GM12892 (cell line): Measurements from ENCODE around the gene MITD1.
"Not testable (repeated sequence)": the region's sequence is repeated elsewhere in the genome, so short reads cannot be mapped to it uniquely, and the experiment has no call there.

Experiments
- DNase-seq: peaks from one replicate; pipeline ENCODE4 v3.0.0; 2011; ENCODE audit not compliant: insufficient read length
- FAIRE-seq: peaks from 2 replicates; lab custom pipeline; 2011; peaks lifted over from hg19 to GRCh38; lab: Jason Lieb, UNC
- POLR2A ChIP-seq: IDR thresholded peaks from 2 replicates; pipeline ENCODE4 v1.6.1; 2011; ENCODE audit warnings: low read depth, low read length, control low read depth
- POLR2AphosphoS5 ChIP-seq: IDR thresholded peaks from 2 replicates; pipeline ENCODE4 v1.6.1; 2011; ENCODE audit warnings: low read depth, low read length, control low read depth
- TAF1 ChIP-seq: IDR thresholded peaks from 2 replicates; pipeline ENCODE4 v1.6.1; 2011; ENCODE audit warnings: low read depth, mild to moderate bottlenecking, control low read depth, low read length, borderline replicate concordance

The MITD1 gene

DNA sequence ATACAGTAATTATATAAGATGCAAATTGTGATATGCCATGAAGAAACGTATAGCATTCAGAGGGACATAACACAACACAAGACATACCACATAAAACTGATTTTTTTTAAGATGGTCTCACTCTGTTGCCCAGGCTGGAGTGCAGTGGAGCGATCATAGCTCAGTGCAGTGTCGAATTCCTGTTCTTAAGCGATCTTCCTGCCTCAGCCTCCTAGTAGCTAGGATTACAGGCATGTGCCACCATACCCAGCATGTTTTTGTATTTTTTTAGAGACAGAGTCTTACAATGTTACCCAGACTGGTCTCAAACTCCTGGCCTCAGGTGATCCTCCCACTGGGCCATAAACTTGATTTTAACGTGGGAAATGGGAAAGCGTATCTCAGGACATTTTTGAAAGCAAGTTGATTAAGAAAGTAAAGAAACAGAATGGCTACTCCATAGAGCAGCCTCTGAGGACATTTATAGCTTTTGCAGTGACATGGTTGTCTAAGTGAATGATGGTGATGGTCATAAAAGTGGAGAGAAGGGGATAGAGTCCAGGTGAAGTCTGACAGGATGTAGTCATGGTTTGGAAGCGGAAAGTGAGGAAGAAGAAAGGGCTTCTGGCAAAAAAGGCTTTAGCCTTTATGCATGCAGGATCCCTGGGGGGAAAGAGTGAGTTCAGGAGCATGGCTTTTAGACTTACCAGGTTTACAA, 28.5 kb downstream of the MITD1 start:
- no peak for DNase-seq

DNA sequence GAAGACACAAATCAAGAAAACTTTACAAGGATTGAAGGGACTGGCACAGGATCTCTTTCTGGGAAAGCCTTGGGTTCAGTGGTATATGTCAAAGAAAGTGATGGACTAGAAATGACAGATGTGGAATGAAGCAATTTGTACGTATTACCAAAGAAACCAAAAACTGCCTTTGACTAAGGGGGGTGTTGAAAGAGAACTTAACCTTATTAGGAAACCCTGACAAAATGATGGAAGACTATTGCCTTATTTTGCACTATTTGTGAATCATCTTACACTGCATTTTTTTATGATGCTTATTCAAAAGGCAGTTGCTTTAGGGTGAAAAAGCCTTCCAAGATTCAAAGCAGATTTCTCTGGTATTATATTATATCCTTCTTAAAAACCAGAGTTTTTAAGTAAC, 30.2 kb downstream of the MITD1 start:
- TF ChIP-seq POLR2A (no peak), POLR2AphosphoS5 (no peak), TAF1 (no peak)
- no peak for FAIRE-seq

More for the DNA sequence above, 28.5 kb downstream of the MITD1 start:
- no peak for TF ChIP-seq POLR2AphosphoS5
- TF ChIP-seq TAF1: no peak
- TF ChIP-seq POLR2A: no peak
- no peak for FAIRE-seq

DNA sequence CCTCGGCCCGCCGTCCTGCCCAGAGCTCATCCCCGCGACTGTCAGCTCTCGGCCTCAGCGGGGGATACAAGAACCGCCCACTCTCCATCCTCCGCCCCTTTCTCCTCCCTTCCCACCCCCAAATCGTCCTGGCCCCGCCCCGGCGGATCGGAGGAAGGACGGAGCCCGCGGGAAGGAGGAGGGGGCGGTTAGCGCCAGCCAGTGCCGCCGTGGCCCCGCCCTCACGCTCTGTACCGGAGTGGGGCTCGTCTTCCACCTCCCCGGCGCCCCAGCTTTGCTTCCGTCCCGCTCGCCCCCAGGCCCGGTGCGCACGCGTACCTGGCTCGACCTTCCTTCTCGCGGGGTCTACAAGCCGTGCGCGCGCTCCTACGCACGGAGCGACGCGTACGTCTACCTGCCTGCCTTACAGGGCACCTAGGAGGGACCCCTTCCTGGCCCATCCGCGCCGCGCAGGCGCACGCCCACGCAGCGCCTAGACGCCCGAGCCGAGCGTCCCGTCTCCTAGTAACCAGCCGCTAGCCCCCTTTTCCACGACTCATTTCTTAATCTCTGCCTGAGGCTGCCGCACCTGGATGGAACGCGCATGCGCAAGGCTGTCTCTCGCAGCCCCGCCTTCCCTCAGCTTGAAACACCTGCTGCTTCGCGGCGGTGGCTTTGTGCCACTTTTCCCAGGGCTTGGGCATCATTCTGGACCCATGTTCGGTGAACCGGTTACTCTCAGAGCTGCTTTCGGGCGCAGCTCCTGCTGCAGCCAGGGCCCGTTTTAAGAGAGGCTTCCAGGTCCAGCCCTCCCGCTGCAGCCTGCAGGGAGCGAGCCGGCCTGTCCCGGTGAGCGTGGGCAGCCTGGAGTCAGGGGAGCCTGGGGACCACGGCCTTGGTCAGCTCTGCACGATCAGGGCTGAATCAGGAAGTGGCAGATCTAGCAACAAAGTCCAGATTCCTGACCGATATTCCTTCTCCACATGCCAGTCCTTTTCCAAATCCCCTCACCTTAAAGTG, 39.4 kb downstream of the MITD1 start, which contains the start of gene C2orf15:
Gene C2orf15 (plus strand): TSS at position 598 of the 999 bp plus-strand sequence. CDS start 8,852 bp downstream, outside the sequence.
- peak; percentile 93 for FAIRE-seq
- TF ChIP-seq TAF1 (0 out of 2 replicates have a peak, but pooled peaks have one; percentile 49), POLR2AphosphoS5 (no peak; the same call in 1 of the 2 replicates), POLR2A (peak; percentile 80; the same call in 1 of the 2 replicates)
- peak; percentile 71 for DNase-seq

More for the DNA sequence above, 30.2 kb downstream of the MITD1 start:
- DNase-seq: no peak

DNA sequence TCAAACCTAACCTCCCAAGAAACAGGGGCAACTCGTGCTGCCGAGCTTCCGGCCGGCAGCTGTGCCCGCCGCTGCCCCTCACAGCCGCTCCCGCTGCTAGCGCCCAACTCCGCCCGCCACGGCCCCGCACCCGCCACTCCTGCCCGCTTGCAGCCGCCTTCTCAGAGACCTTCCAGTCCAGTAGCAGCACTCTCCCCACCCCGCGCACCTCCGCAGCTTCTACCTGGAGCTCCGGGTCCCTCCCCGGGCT, 40.1 kb downstream of the MITD1 start:
- TF ChIP-seq TAF1: no peak; the same call in 1 of the 2 replicates
- TF ChIP-seq POLR2AphosphoS5: 0 out of 2 replicates have a peak, but pooled peaks have one; percentile 71
- DNase-seq: no peak
- no peak for FAIRE-seq

DNA sequence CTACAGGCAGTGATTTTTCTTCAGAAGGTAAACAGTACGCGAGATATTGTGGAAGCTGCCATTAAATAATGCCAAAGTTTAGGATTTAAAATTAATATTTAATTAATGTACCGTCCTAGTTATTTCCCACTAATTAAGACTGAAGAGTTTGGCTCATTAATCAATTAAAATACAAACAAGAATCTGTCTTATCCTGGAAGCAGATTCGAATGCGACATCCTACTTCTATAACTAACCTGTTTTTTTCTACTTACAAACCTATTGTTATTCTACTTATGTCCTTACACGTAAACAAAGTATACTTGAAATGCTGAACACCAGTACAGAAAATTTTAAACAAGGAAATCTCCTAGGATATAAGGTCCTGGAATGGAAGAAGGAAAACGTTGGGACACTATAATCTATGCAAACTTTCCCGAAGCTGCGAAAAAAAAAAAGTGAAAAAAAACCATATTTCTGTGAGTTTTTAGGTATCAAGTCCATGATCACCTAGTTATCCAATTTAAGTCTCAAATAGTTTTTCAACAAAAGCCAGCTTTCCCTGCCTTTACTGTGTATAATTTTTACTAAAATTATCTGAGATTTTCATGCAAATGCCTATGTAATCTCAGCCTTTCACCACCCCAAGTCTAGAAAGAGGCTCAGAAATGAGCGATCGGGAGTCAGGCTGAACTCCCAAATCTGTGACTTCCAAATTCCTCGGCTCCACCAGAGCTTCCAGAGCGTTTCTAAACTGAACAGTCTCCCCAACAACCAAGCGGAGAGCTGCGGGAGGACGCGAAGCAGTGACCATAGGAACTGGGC, 40.6 kb downstream of the MITD1 start:
- DNase-seq: no peak
- TF ChIP-seq POLR2AphosphoS5: no peak
- no peak for TF ChIP-seq POLR2A
- TF ChIP-seq TAF1: no peak
- no peak for FAIRE-seq

DNA sequence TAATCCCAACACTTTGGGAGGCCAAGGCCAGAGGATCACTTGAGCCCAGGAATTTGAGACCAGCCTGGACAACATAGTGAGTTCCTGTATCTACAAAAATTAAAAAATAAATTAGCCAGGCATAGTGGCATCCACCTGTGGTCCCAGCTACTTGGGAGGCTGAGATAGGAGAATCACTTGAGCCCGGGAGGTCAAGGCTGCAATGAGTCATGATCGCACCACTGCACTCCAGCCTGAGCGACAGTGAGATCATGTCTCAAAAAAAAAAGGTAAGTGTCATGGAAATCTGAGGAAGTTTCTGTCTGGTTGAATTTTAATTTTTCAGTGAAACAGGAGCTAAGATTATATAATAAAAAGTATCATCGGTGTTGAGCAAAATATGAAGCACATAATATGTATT, 41.9 kb downstream of the MITD1 start:
- no peak for DNase-seq
- no peak for FAIRE-seq
- no peak for TF ChIP-seq POLR2AphosphoS5
- no peak for TF ChIP-seq POLR2A
- TF ChIP-seq TAF1: no peak

DNA sequence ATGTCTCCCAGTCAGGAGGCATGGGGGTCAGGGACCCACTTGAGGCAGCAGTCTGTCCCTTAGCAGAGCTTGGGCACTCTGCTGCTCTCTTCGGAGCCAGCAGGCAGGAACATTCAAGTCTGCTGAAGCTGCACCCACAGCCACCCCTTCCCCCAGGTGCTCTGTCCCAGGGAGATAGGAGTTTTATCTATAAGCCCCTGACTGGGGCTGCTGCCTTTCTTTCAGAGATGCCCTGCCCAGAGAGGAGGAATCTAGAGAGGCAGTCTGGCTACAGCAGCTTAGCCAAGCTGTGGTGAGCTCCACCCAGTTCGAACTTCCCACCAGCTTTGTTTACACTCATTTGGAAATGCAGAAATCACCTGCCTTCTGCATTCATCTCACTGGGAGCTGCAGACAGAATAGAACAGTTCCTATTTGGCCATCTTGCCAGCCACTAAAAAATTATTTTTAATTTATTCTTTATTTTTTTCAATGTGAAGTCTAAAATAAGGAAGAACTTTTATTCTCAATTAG, 45.8 kb downstream of the MITD1 start:
- FAIRE-seq, DNase-seq: not testable (repeated sequence)

DNA sequence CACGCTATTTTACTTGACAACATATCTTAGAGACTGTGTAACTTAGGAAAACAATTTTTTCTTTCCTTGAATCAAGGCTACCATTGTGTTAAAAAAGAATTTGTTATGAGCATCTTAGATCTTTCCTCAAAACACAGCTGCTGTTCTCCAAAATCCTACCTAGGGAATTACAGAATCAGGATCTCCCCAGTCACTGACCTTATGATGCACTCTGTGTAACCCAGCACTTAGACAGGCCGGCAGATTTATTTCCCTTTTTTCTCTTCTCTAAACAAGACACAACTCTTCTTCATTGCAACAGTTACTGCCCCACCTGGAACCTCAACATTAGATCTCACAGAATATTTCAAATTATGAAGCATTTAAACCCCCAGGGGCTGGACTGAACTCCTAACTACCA, 52.9 kb downstream of the MITD1 start:
- FAIRE-seq: no peak

More for the DNA sequence above, 52.9 kb downstream of the MITD1 start:
- DNase-seq: no peak
- TF ChIP-seq POLR2A (no peak), POLR2AphosphoS5 (no peak), TAF1 (no peak)
